C4-2B (cell line): ENCODE data around the gene ALDOA.

Experiments used
- ZFX ChIP-seq: fragments of 450-650 bp; IDR thresholded peaks from 2 replicates; pipeline ENCODE4 v1.6.1; 2017
- TF ChIP-seq, protein P1 (sequence below): fragments of 450-650 bp; conservative IDR thresholded peaks from 2 replicates; pipeline ENCODE4 v1.5.1; 2017; ENCODE audit warnings: mild to moderate bottlenecking

DNA sequence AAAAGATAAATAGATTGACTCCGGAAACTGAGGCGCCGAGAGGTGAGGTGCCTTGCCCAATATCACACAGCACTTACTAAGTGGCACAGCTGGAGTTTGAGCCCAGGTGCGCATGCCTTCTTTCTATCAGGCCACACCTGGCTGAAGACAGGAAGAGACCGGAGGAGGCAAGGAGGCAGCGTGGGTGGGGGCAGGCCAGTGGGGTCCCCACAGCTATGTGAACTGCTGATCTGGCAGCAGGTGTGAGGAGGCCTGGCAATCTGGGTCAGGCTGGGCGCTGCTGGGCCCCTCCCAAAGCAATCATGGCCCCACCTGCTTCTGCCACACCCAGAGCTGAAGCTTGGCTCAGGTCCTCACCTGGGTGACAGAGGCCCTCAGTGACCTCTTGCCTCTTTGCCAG is 49.7 kb downstream of the ALDOA start:
- TF ChIP-seq, protein P1, sequence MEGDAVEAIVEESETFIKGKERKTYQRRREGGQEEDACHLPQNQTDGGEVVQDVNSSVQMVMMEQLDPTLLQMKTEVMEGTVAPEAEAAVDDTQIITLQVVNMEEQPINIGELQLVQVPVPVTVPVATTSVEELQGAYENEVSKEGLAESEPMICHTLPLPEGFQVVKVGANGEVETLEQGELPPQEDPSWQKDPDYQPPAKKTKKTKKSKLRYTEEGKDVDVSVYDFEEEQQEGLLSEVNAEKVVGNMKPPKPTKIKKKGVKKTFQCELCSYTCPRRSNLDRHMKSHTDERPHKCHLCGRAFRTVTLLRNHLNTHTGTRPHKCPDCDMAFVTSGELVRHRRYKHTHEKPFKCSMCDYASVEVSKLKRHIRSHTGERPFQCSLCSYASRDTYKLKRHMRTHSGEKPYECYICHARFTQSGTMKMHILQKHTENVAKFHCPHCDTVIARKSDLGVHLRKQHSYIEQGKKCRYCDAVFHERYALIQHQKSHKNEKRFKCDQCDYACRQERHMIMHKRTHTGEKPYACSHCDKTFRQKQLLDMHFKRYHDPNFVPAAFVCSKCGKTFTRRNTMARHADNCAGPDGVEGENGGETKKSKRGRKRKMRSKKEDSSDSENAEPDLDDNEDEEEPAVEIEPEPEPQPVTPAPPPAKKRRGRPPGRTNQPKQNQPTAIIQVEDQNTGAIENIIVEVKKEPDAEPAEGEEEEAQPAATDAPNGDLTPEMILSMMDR = no peak
- TF ChIP-seq ZFX = no peak
